ENCODE results near the gene NFS1.

GRCh38 chr20:35715652-35716051 is 16.5 kb upstream of the NFS1 start:
- TF ChIP-seq CTCF (IDR thresholded peaks at IDR 0.05), result no peak
- no peak for TF ChIP-seq ZFX (IDR thresholded peaks at IDR 0.05; ENCODE audit: borderline replicate concordance)

Data from 22Rv1 (cell line).